Measurements from ENCODE around the gene CD84. TPM values are rescaled to one million over a fixed set of nuclear protein-coding genes. Genes with fewer than 3 reads are reported as not detected.
"Not testable (repeated sequence)": the region's sequence is repeated elsewhere in the genome, so short reads cannot be mapped to it uniquely, and the experiment has no call there.

Gene CD84
- total RNA-seq, 1 donor from 2014 or later: 1.6 TPM

DNA sequence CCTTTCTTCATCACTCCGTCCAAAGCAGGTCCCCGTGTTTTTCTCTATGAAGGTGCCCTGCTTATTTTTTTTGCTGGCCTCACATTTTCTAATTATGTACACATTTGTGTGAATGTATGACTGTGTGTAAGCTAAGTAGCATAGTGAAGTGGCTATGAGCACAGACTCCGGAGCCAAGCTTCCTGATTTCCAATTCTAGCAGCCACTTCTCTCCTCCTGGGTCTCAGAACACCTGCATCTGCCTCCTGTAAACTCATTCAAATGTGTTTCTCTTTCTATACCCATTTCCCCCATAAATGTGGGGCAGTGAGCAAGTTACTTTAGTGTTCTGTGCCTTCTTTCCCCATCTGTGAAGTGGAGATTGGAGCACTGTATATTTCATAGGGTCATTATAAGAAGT is 58.3 kb downstream of the CD84 start:
- FAIRE-seq: no peak
- DNase-seq (ENCODE audit: low spot score in 2 of 2): no peak

- FAIRE-seq (no peak), DNase-seq (ENCODE audit: low spot score in 2 of 2) (no peak)
Observed at GRCh38 chr1:160520582-160520981, 58.7 kb downstream of the CD84 start.

DNA sequence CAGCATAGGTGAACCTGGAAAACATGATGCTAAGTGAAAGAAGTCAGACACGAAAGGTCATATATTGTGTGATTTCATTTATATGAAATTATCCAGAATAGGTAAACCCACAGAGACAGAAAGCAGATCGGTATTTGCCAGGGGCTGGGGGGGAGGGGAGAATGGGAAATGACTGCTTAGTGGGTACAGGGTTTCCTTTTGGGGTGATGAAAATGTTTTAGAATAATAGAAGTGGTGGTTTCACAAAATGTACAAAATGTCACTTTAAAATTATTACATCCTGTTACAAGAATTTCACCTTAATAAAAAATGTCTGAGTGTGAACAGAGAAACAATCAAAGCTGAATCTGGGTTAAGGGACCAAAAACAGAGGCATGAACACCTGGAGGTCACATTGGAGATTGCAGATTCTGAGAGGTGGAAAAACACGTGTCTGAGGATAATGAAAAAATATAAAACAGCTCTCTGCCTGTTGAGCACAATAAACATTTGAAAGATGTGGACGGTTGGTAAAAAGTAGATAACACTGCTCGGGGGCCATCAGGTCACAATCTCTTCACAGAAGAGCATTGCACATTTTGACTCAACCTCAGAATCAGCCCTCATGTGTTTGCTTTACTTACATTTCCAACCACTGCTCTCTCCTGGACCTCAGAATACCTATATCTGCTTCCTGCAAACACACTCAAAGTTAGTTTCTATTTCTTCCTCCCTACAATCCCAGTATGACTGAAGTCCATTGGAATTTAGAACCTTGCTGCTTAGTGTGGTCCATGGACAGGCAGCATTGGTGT is 59.5 kb downstream of the CD84 start:
- no peak for FAIRE-seq
- DNase-seq (ENCODE audit: low spot score in 2 of 2): no peak

DNA sequence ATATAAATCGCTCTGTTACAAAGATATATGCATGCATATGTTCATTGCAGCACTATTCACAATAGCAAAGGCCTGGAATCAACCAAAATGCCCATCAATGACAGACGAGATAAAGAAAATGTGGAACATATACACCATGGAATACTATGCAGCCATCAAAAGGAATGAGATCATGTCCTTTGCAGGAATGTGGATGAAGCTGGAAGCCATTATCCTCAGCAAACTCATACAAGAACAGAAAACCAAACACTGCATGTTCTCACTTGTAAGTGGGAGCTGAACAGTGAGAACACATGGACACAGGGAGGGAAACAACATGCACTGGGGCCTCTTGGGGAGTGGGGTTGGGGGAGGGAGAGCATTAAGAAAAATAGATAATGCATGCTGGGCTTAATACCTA is 61.8 kb downstream of the CD84 start:
- not testable (repeated sequence) for DNase-seq (ENCODE audit: low spot score in 2 of 2); FAIRE-seq

DNA sequence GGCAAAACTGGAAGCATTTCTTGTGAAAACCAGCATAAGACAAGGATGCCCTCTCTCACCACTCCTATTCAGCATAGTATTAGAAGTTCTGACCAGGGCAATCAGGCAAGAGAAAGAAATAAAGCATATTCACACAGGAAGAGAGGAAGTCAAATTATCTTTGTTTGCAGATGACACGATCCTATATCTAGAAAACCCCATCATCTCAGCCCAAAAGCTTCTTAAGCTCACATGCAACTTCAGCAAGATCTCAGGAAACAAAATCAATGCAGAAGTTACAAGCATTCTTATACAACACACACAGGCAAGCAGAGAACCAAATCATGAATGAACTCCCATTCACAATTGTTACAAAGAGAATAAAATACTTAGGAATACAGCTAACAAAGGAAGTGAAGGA is 63.4 kb downstream of the CD84 start:
- not testable (repeated sequence) for DNase-seq (ENCODE audit: low spot score in 2 of 2); FAIRE-seq

GRCh38 chr1:160504651-160505050 is 74.6 kb downstream of the CD84 start:
- DNase-seq (ENCODE audit: low spot score in 2 of 2) (no peak), FAIRE-seq (no peak)

DNA sequence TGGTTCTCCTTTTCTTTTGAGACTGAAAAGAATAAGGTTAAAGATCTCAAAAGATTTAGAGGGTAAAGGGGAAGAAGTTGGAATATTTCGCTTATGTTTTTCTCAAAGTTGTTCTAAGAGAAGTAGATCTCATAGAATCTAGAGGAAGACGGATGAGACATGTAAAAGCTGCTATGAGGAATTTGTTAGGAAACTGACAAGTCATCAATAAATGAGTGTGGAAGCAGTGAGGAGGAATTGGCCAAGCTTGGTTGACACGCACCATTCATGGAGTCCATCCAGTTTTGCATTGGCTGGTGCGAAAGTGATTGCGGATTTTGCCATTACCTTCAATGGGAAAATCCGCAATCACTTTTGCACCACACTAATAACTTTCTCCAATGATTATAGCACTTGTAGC is 76.2 kb downstream of the CD84 start:
- DNase-seq (ENCODE audit: low spot score in 2 of 2) (no peak), FAIRE-seq (no peak)

DNA sequence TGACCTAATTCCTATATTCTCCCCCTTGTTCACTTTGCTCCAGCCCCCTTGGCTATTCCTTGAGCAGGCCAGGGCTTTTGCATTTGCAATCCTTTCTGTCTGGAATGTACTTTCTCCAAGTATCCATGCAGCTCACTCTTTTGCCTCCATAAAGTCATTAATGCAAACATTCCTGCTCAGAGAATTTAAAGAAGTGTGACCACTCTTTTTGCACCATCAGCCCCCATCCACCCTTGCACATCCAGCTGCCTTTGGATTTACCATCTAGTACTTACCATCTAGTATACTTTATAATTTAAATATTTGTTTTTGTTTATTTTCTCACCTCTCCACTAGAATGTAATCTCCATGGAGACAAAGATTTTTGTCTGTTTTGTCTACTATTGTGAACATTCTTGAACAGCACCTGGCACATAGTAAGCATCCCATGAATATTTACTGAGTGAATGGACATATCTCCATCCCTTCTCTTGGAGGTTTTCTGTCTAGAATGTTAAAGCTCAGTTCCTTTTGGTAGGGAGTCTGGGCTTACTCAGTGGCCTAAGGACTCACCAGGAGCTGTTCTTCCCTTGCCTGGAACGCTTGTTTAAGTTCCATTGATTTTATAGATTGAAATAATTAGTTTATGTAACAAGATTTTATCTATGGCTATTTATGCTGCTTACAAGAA is 78.8 kb downstream of the CD84 start:
- FAIRE-seq: no peak
- DNase-seq (ENCODE audit: low spot score in 2 of 2): no peak

- DNase-seq (ENCODE audit: low spot score in 2 of 2) (no peak), FAIRE-seq (no peak)
Observed at GRCh38 chr1:160499631-160500030, 79.7 kb downstream of the CD84 start.

- not testable (repeated sequence) for DNase-seq (ENCODE audit: low spot score in 2 of 2); FAIRE-seq
Observed at GRCh38 chr1:160498301-160499065, 80.8 kb downstream of the CD84 start.

DNA sequence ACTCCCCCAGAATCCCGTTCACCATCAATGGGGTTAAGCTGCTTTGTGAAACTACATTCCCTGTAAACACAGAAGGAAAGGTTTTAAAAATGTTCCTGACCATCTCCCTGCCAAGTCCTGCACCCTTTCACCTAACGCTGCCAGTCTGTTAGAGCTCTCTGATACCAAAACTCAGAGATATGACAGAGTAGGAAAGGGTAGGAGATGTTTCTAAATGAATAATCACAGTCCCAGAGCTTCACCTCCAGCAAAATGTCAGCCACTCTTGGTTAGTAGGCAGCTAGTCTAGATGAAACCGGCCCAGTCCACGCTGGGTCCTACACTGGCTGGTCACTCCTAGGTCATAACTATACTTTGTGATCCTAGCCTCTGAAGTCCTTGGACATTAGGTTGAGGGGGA is 83.0 kb downstream of the CD84 start:
- DNase-seq (ENCODE audit: low spot score in 2 of 2): no peak
- no peak for FAIRE-seq

DNA sequence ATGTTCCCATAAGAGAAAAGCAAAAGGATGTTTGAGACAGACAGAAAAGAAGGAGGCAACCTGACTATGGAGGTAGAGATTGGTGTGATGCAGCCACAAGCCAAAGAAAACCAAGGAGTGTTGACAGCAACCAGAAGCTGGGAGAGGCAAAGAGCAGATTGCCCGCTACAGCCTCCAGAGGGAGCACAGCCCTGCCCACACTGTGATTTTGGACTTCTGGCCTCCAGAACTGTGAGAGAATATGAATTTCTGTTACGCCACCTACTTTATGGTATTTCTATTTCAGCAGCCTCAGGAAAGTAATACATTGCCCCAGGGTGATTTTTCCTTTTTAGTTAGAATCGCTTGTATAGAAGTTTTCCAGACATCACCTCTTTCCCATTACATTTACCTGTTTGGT is 84.7 kb downstream of the CD84 start:
- FAIRE-seq: no peak

DNA sequence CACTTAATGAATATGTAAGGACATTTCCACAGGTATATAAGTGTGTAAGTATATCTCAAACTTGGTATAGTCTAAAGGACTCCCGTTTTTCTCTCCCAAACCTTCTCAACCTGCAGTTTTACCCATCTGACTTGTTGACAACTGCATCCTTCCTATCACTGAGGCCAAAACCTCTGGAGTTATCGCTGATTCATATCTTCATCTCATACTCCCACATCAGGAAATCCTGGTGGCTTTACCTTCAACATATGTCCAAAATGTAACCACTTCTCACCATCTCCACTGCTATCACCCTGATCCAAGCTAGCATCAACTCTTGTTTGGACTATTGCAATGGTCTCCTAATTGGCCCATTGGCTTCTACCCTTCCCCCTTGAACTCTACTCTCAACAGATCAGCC is 86.7 kb downstream of the CD84 start:
- DNase-seq (ENCODE audit: low spot score in 2 of 2): no peak
- no peak for FAIRE-seq

More for the DNA sequence above, 84.7 kb downstream of the CD84 start:
- DNase-seq (ENCODE audit: low spot score in 2 of 2): no peak

- FAIRE-seq (no peak), DNase-seq (ENCODE audit: low spot score in 2 of 2) (no peak)
Observed at GRCh38 chr1:160491981-160492380, 87.3 kb downstream of the CD84 start.

Other genes starting within 250 kb of the CD84 start
- gene COPA, start 236.2 kb downstream of the CD84 start, total RNA-seq: 161 TPM
- 24.5 TPM for gene NCSTN, start 236.1 kb downstream of the CD84 start, total RNA-seq
- 0.41 TPM for gene NHLH1, start 212.4 kb downstream of the CD84 start, total RNA-seq
- gene VANGL2, start 178.9 kb downstream of the CD84 start, total RNA-seq: 11.0 TPM
- under 0.01 TPM for gene SLAMF6, start 56.2 kb downstream of the CD84 start, total RNA-seq
- not detected for gene SLAMF1, start 67.5 kb upstream of the CD84 start, total RNA-seq
- 0.82 TPM for gene CD48, start 132.3 kb upstream of the CD84 start, total RNA-seq
- gene SLAMF7, start 159.8 kb upstream of the CD84 start, total RNA-seq: not detected
- not detected for gene LY9, start 216.7 kb upstream of the CD84 start, total RNA-seq